Measurements from ENCODE around the gene ZNF746.
"Not testable (repeated sequence)": the region's sequence is repeated elsewhere in the genome, so short reads cannot be mapped to it uniquely, and the experiment has no call there.

The ZNF746 gene

DNA sequence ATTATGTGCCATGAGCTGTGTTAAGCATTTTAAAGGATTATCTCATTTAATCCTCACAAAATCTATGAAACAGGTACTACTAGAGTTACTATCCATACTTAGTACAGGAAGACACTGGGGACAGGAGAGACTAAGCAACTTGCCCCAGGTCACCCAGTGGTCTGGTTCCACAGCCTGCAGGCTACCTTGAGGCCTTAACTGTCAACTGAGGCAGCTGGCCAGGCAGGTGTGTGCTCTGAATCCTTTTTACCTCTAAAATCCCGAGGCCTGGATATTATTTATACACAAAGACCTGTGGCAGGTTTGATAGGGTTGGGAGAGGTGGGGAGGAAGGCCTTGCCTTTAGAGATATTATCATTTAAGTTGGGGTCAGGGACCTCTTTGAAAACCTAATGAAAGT lies 39.8 kb downstream of the ZNF746 start:
- DNase-seq = no peak

DNA sequence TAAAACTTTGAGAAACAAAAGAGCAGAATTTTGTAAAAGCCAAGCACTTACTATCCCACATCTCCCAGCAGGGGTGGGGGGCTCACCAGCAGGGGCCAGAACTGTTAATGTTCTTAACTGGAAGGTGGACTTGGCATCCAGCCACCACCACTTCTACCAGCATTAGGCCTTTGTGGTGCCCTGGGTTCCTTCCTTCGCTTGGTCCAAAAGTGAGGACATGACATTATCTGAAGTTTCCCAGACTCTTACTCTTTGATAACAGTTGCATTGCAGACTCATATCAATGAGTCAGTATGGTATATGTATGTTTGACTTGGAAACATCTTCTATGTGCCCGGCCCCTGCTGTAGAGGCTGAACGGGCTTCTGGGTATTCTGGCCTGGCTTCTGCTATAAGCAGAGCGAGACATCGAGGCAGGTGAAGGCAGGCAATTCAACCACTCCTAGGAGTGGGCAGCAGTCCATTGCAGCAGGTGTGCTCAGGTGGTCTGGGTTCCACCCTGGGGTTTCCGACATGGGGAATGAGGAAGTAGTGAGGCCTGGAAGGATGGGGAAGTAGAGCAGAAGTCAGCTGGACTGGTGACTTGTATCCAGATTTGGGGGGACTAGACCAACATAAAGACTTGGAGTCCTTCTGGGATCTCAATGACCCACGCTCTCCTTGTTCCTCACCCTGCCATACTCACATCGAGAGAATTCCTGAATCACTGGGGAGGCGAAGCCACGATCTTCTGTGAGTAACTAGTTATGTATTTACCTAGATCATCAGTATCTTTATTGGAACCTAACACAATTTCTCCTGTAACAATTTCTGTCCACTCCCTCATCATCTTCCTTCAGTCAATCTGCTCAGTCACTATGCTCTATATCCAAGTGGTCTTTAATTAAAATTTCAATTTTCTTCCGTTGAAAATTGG lies 40.8 kb downstream of the ZNF746 start:
- DNase-seq = no peak

DNA sequence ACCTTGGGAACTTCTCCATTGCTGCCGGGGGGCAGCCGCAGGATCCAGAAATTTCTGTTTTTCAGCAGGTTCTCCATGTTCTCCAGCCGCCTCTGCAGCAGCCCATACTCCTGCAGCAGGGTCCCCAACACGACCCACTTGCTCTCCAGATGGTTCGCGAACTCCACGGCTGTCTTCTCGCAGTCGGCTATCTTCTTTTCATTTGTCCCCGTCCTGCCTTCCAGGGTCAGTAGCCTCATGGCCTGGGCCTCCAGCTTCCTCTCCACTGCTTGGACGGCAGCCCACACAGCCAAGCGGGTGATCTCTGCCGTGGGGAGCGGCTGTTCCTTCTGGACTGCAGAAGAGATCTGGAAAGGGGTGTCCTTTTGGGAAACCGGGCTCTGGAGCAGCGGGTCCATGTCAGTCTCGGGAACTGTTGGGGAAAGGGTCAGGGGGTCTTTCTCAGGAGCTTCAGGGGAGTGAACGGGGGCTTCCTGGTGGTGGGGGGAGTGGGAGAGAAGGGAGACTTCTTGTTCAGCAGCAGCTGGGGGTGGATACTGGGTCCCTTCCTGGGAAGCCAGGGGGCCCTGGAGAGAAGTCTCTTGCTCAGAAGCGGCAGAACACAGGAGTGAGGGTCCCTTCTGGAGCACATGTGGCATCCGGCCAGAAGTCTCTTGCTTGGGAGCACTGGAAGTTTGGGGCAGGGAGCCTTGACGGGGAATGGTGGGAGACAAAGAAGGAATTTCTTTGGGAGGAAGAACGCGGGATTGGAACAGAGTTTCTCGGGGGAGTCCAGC lies 42.2 kb downstream of the ZNF746 start:
- DNase-seq = no peak

DNA sequence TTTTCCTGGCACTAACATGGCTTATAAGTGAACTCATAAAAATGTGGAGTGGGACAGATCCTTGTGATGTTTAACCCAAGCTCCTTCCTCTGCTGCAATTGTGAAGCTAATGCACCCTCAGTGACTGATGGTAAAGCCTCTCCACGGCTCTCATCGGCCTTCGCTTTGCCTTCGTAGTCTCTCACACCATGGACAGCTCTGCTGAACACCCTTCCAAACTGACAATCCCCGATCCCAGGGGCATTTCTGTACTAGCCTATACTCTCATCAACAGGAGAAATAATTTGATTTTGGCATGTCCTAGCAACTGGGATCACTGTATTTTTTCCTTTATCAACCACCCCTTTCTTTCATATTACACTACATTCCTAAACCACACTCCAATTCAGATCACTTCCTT lies 42.9 kb downstream of the ZNF746 start:
- DNase-seq = no peak

DNA sequence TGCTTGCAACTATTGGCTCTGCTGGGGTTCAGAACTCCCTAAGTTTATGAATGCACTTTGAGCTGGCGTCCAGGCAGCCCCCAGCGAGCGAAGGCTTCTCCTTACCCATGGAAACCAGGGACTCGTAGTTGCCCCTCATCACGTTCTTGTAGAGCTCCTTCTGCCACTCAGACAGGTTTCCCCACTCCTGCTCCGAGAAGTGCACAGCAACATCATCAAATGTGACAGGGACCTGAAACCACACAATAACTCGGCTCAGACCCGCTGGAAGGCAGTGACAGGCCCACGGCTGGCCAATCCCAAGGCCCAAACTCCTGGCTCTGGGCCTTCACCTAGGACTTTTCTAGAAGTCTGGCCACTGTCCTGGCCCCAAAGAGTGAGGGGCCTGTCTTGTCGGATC lies 43.6 kb downstream of the ZNF746 start:
- no peak for DNase-seq

DNA sequence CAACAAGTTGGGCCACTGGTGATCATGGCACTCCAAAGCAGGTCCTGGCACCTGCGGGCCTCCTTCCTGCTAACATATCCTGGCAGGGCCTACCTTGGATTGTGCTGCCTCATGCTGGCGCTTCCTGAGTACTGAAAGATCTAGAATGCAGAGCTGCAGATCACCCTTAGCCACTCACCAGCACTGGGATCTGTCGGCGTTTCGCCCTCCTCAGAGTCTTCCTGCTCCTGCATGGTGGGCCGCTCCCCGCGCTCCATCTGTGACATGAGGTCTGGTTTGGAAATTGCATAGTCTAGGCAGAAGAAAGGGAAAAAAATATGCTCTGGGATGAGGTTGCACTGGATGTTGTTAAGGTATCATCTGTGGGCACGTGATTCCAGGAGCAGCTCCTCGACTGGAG lies 46.8 kb downstream of the ZNF746 start:
- DNase-seq = no peak

DNA sequence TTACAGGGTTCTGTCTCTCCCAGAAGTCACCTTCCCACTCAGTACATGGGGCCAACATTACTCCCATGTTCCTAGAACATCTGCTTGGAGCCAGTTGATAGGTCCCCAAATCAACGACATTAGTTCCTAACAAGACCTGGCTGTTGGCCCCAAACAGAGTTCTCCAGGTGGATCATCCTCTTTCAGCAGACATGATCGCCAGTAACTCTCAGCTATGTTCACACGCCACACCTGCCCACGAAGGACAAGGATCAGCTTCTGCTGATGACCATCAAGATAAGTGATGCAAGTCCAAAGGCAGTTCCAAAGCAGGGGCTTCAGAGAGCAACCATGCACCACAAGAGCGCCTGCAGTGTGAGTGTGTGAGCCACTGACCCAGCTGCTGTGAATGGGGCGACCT lies 47.7 kb downstream of the ZNF746 start:
- no peak for DNase-seq

DNA sequence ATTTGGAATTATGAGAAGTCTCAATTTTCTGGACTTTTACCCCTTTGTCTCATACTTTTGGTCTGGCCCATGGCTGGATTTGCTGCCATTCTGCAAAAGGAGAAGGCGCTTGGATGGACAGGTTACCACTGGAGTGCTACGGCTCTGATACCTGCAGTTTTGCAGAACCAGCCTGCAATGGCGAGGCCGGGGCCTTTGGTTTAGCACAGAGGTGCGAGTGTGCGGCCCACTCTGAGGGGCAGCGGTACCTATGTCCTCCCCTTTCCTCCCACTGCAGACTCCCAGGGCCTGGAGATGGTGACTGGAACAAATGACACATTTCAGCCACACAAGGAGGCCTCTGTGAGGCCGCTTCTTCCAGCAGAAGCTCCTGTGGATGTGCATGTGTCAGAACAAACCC lies 48.6 kb downstream of the ZNF746 start:
- DNase-seq = no peak

DNA sequence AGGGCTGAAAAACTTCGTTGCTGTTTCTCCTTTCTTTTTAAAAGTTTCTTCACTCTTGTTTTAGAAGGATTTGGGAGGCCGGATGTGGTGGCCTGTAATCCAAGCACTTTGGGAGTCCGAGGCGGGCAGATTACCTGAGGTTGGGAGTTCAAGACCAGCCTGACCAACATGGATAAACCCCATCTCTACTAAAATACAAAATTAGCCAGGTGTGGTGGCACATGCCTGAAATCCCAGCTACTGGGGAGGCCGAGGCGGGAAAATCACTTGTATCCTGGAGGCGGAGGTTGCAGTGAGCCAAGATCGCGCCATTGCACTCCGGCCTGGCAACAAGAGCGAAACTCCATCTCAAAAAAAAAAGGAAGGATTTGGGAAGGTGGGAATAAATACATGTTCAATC lies 51.6 kb downstream of the ZNF746 start:
- not testable (repeated sequence) for DNase-seq

DNA sequence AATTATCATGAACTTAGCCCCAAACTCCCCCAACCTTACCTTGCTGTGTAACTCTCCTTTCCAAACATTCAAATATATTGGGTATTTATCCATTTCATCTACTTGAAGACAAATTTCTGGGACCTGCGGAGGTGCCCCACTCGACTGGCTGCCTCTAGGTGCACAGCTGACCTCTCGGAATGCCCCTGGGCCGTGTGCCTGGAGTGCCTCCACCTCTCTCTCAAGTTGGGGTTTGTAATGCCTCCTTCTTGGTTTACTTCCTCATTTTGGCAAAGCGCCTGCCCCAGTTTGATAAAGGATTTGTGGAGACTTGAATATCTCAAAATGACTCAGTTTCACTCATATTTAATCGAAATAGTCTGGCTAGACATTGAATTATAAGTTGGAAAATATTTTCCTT lies 53.3 kb downstream of the ZNF746 start:
- no peak for DNase-seq

DNA sequence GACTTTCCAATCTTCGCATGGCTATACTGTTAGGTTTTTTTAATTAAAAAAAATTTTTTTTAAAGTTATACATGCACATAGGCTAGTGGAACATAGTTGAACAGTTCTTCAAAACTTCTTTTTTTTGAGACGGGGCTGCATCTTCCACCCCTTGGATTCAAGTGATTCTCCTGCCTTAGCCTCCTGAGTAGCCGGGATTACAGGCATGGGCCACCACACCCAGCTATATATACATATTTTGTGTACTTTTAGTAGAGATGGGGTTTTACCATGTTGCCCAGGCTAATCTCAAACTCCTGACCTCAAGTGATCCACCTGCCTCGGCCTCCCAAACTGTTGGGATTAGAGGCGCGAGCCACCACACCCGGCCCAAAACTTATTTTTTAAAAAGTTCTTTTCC lies 54.1 kb downstream of the ZNF746 start:
- DNase-seq = no peak

DNA sequence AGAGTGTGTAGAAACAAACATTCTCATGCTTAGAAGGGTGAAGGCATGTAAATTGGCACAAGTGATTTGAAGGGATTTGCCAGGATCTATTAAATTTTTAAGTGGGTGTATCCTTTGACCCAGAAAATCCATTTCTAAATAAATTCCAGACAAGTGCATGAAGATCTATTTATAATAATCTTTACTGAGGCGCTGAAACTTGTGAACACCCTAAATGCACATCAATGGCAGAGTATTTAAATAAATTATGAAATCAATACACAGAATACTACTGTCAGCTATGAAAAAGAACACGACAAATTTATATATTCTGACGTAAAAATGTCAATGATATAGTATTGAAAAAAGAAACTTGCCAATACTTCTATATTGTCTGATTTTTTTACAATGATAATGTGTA lies 54.7 kb downstream of the ZNF746 start:
- DNase-seq = no peak

DNA sequence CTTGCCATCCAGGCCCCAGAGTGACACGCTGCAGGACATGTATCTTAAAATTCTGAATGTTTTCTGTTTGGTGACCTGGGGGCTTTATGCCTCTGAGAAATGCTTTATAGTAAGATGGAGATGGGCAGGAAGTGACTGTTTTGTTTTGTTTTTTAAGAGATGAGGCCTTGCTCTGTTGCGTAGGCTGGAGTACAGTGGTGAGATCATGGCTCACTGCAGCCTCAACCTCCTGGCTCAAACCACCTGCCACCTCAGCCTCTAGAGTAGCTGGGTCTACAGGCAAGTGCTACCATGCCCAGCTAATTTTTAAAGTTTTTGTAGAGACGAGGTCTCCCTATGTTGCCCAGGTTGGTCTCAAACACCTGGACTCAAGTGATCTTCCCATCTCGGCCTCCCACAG lies 57.4 kb downstream of the ZNF746 start:
- DNase-seq = peak; percentile 18

DNA sequence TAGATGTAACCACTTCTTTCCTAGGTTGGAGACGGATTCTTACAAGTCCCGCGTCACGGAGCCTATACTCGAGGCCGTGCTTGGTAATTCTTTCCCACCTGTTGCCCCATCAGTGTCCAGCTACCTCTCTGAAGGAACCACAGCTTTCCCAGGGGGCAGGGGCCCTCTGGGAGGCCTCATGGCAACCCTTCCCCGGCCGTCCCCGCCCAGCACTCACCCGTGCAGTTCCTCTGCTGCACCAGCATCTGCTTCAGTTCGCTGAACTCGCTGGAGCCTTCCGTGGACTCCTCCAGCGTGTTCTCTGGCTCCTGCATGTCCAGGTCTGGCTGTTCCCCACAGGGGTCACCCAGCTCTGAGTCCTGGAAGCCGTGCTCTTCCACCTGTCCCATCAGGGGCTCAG lies 61.3 kb downstream of the ZNF746 start:
- DNase-seq = no peak

DNA sequence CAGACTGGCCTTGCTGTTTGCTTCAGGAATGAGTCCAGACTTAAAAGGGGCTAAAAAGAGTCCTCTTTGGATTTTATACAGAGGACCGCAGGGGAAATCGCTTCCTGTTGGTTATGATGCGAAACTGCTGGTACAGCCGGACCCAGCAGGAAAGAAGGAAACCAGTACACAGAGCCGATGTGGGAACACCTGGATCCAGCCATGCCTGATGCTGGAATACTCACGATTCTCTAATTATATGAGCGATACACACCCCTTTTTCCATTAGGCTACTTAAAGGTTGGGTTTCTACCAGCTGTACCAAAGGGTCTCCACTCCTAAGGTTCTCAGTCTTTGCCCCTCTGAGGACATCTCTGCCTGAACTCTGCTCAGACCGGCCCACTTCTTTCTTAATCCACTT lies 64.5 kb downstream of the ZNF746 start:
- no peak for DNase-seq

DNA sequence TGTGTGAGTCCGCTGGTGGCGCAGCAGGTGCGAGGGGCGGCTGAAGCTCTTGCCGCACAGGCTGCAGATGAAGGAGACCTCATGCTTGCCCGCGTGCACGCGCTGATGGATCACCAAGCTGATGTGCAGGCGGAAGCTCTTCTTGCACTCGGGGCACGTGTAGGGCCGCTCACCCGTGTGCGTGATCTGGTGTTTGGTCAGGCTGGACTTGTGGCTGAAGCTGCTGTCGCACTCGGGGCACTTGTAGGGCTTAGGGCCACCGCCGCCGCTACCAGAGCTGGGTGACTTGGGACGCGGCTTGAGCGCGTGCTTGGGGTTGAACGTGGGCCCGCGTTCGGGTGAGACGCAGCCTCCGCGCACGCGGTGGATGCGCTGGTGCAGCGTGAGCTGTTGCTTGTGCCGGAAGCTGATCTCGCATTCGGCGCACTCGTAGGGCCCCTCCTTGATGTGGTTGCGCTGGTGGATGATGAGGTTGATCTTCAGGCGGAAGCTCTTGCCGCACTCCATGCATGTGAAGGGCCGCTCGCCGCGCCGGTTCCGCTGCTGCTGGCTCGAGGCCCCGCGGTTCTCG lies 65.4 kb downstream of the ZNF746 start:
- DNase-seq = no peak

DNA sequence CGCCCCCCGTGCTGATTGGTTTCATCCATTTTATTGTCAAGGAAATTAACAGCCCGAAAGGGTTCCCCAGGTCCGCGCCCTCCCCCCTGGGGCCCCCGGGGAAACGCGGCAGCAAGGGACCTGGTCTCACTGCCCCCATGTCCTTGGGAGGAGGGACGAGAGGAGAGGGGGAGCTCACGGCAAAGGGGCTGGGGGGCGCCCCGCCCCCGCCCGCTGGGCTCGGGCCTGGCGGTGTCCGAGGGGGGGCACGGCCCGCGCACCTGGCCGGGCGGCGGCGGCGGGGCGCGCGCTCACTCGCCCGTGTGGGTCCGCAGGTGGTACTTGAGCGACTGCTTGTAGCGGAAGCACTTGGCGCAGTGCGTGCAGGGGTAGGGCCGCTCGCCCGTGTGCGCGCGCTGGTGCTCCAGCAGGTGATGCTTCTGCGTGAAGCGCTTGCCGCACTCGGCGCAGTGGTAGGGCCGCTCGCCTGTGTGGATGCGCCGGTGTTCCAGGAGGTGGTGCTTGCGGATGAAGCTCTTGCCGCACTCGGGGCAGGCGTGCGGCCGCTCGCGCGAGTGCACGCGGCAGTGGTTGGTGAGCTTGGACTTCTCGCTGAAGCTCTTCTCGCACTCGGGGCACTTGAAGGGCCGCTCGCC lies 66.0 kb downstream of the ZNF746 start:
- DNase-seq = no peak

DNA sequence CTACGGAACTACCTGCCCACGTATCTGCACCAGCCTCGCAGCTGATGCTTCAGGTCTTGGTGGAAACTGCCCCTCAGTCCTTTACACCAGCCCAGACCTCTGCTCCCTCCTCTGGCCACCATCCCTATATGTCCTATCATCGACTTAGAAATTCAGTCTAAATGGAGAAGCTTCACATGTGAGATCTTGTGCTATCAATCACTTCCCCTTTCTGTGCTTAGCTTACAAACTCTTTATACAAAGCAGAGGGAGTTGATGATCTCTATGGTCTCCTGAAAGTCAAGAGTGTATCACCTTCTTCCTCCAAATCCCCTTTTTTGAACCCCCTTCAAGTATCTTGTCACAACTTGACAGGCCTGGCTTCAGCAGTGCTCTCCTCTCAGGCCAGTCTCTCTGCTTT lies 67.4 kb downstream of the ZNF746 start:
- DNase-seq = no peak

DNA sequence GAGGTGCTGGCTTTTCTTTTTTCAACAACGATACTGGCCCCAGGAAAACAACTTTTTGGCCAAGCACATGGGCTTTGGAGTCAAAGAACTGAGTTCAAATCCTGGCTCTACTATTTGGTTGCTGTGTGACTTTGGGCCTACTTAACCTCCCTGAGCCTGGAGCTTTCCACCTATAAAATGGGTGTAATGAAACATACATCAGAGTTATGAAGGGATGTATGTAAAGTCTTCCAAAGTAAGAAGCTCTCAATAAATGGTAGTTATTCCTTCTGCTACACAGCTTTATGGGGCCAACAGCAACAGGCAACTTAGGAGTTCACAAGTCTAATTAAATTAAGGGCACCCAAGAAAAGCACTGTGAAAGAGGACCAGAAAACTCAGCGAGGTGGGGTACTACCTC lies 69.7 kb downstream of the ZNF746 start:
- DNase-seq = no peak

DNA sequence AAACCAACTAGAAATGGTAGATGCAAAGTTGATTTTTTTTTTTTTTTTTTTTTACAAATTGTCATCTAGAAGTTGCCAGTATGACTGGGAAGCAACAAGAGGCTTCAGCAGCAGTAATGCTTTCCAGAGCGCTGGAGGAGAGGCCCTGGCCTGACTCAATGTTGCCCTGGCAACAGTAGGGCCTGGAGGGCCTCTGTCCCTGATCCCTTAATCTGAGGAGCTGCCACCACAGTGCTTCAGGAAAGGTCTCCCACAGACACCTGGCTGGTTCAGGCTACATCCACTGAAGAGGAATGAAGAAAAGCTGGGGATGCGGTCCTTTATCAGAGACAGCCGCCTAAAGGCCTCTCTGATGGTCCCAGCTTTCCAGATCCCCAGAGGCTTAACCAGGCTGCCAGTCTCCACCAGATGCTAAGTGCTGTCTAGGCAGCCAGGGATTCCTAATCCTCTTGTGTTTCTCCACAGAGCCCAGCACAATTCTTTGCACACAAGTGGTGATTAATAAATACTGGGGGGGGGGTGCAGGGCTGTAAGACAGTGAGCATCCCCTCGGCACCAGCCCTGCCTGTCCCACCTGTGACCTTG lies 70.4 kb downstream of the ZNF746 start:
- DNase-seq = no peak

DNA sequence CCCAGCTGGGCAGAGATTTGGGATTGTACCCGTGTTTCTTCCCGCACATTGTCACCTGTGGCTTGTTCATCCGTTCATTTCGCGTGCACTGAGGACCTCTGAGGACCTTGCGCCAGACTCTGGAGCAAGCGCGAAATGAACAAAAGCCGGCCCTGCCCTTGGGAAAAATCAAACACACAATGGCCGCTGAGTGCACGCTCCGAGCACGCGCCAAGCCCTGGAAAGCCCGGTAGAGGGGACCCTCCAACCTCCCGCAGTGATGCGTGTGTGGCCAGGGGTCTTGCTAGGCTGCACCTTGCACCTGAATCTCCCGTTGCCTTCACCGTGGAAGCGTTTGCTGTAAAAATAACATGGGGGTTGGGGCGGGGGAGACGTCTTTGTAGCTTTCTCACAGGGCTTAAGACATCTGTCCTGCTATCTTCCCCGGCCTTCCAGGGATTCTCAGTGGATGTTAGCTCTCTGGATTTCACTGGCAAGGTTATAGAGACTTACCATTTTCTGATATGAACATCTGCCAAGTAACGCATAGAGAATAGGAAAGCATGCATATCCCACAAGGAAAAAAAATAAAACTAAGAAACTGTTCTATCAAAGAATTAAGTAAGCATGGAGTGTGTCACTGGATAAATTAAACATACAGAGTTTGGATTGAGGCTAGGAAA lies 74.0 kb downstream of the ZNF746 start:
- DNase-seq = no peak

DNA sequence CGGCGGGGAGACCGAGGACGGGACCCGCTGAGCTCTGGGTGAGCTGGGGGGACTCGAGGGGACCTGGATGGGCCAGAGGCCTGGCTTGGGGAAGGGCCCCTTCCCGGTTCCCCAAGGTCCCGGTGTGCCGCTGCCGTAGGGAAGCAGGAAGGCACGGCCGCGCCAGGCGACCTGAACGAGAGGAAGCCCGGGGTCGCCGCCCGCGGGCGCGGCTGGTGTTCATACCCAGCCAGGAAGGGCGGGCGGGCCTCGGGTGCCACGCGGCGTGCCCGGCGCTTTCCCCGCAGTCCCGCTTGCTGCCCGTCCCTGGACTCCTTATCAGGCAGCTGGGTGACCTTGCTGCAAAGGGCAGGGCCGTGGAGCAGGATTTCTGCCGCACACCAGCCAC lies 74.7 kb downstream of the ZNF746 start:
- DNase-seq = no peak

All from CD4-positive, alpha-beta T cell treated with Interleukin-4 for 4 hours (primary cell).